Immature natural killer cell (primary cell): ENCODE data around the gene MARCHF10. TPM values are rescaled to one million over a fixed set of nuclear protein-coding genes. Genes with fewer than 3 reads are reported as not detected.

Source experiments
- DNase-seq, 3 donors: peaks; one replicate each; pipeline ENCODE4 v3.0.0; 2022; ENCODE audit warnings: mixed read lengths in 1 of 3
- H3K27ac Mint-ChIP-seq, 6 donors: one replicate each; pipeline ENCODE4 v1.8.0; 2020; ENCODE audit warnings: mixed read lengths in 6 of 6, mild to moderate bottlenecking in 5 of 6, inconsistent platforms in 4 of 6, moderate library complexity in 3 of 6
- H3K27me3 Mint-ChIP-seq, 3 donors: one replicate each; pipeline ENCODE4 v1.8.0; 2020 to 2021; ENCODE audit warnings: low read depth in 3 of 3, mild to moderate bottlenecking in 3 of 3, mixed read lengths in 3 of 3, moderate library complexity in 3 of 3, inconsistent platforms in 1 of 3
- H3K36me3 Mint-ChIP-seq, 3 donors: one replicate each; pipeline ENCODE4 v1.8.0; 2020; ENCODE audit warnings: mixed read lengths in 3 of 3, inconsistent platforms in 2 of 3, mild to moderate bottlenecking in 2 of 3
- H3K4me1 Mint-ChIP-seq, 2 donors: one replicate each; pipeline ENCODE4 v1.8.0; 2020; ENCODE audit warnings: inconsistent platforms in 2 of 2, mild to moderate bottlenecking in 2 of 2, mixed read lengths in 2 of 2, moderate library complexity in 1 of 2
- H3K4me3 Mint-ChIP-seq, 5 donors: one replicate each; pipeline ENCODE4 v1.8.0; 2020; ENCODE audit warnings: mild to moderate bottlenecking in 5 of 5, mixed read lengths in 5 of 5, inconsistent platforms in 3 of 5, moderate library complexity in 3 of 5
- H3K9me3 Mint-ChIP-seq, 6 donors: one replicate each; pipeline ENCODE4 v1.8.0; 2020; ENCODE audit warnings: mild to moderate bottlenecking in 6 of 6, mixed read lengths in 6 of 6, inconsistent platforms in 4 of 6, moderate library complexity in 3 of 6
- polyA plus RNA-seq, 3 donors: library from polyadenylated mRNA; unstranded; fragments of 300-500 nt; fragmentation: Illumina TruSeq; gene quantifications; one replicate each; pipeline ENCODE4 v1.2.3, GENCODE V29; 2021

Gene MARCHF10
- polyA plus RNA-seq, 3 donors from 2014 or later, result 1.8 to 2.1 (median 2.0) TPM

GRCh38 chr17:62722625-62723024 is 85.5 kb downstream of the MARCHF10 start:
- Mint-ChIP-seq H3K9me3 (no peaks in the 10 kb centered on the region), H3K27me3 (peaks cover 0 to 5% (median 3%) of the 10 kb centered on the region in 3 donors), H3K4me3 (no peak overlapping the region), H3K27ac (peak overlapping the region; percentile 62 to 99 (median 84)), H3K36me3 (peaks cover 0 to 3% (median 0%) of the 10 kb centered on the region in 3 donors), H3K4me1 (peaks cover 68% of the 10 kb centered on the region in 2 donors)
- DNase-seq, result no peak

- H3K27ac Mint-ChIP-seq, result peak overlapping the region; percentile 46 to 84 (median 74)
- peak in 1 of 3 donors; percentile 23 for DNase-seq
- H3K9me3 Mint-ChIP-seq, result no peaks in the 10 kb centered on the region
- peak overlapping the region in 1 of 5 donors; percentile 5 for H3K4me3 Mint-ChIP-seq
- H3K36me3 Mint-ChIP-seq, result no peaks in the 10 kb centered on the region
- H3K27me3 Mint-ChIP-seq, result peaks cover 0 to 6% (median 5%) of the 10 kb centered on the region in 3 donors
- peaks cover 55 to 56% of the 10 kb centered on the region in 2 donors for H3K4me1 Mint-ChIP-seq
These were observed 87.8 kb downstream of the MARCHF10 start for GRCh38 chr17:62720126-62720850.

GRCh38 chr17:62719586-62719985 is 88.5 kb downstream of the MARCHF10 start:
- H3K36me3 Mint-ChIP-seq, result no peaks in the 10 kb centered on the region
- H3K27me3 Mint-ChIP-seq, result peaks cover 0 to 4% (median under 1%) of the 10 kb centered on the region in 3 donors
- DNase-seq, result no peak
- H3K4me3 Mint-ChIP-seq, result peak overlapping the region in 1 of 5 donors; percentile 29
- H3K4me1 Mint-ChIP-seq, result peaks cover 48 to 49% of the 10 kb centered on the region in 2 donors
- H3K9me3 Mint-ChIP-seq, result no peaks in the 10 kb centered on the region
- H3K27ac Mint-ChIP-seq, result peak overlapping the region in 5 of 6 donors; percentile 5 to 84 (median 63)

- Mint-ChIP-seq H3K27me3 (peaks cover 0 to 4% (median 0%) of the 10 kb centered on the region in 3 donors), H3K27ac (peak overlapping the region; percentile 1 to 73 (median 44)), H3K4me3 (peak overlapping the region; percentile 2 to 20 (median 7)), H3K9me3 (no peaks in the 10 kb centered on the region), H3K4me1 (peaks cover 36 to 37% of the 10 kb centered on the region in 2 donors), H3K36me3 (no peaks in the 10 kb centered on the region)
- no peak for DNase-seq
These were observed 89.7 kb downstream of the MARCHF10 start for GRCh38 chr17:62718429-62718828.

- Mint-ChIP-seq H3K9me3 (no peaks in the 10 kb centered on the region), H3K36me3 (no peaks in the 10 kb centered on the region), H3K27me3 (peaks cover 0 to 4% (median 0%) of the 10 kb centered on the region in 3 donors), H3K4me3 (peak overlapping the region in 2 of 5 donors; percentile 2 to 3), H3K27ac (peak overlapping the region in 4 of 6 donors; percentile 53 to 73 (median 64)), H3K4me1 (peaks cover 31 to 35% of the 10 kb centered on the region in 2 donors)
- no peak for DNase-seq
These were observed 90.2 kb downstream of the MARCHF10 start for GRCh38 chr17:62717889-62718288.

GRCh38 chr17:62717589-62717855 is 90.6 kb downstream of the MARCHF10 start:
- peaks cover 31 to 34% of the 10 kb centered on the region in 2 donors for H3K4me1 Mint-ChIP-seq

GRCh38 chr17:62716834-62717588 is 91.1 kb downstream of the MARCHF10 start:
- H3K27ac Mint-ChIP-seq, result no peak overlapping the region
- H3K27me3 Mint-ChIP-seq, result peaks cover 0 to 5% (median 0%) of the 10 kb centered on the region in 3 donors
- no peak overlapping the region for H3K4me3 Mint-ChIP-seq
- H3K9me3 Mint-ChIP-seq, result no peaks in the 10 kb centered on the region
- no peaks in the 10 kb centered on the region for H3K36me3 Mint-ChIP-seq
- no peak for DNase-seq
- peaks cover 31% of the 10 kb centered on the region in 2 donors for H3K4me1 Mint-ChIP-seq

More at GRCh38 chr17:62717589-62717855, 90.6 kb downstream of the MARCHF10 start:
- no peak for DNase-seq
- no peak overlapping the region for H3K4me3 Mint-ChIP-seq
- peak overlapping the region in 4 of 6 donors; percentile 53 to 73 (median 64) for H3K27ac Mint-ChIP-seq
- no peaks in the 10 kb centered on the region for H3K36me3 Mint-ChIP-seq
- H3K9me3 Mint-ChIP-seq, result no peaks in the 10 kb centered on the region
- peaks cover 0 to 4% (median 0%) of the 10 kb centered on the region in 3 donors for H3K27me3 Mint-ChIP-seq

GRCh38 chr17:62715882-62716390 is 92.2 kb downstream of the MARCHF10 start:
- no peaks in the 10 kb centered on the region for H3K36me3 Mint-ChIP-seq
- H3K27ac Mint-ChIP-seq, result no peak overlapping the region
- H3K4me3 Mint-ChIP-seq, result no peak overlapping the region
- no peaks in the 10 kb centered on the region for H3K9me3 Mint-ChIP-seq
- no peak for DNase-seq
- H3K27me3 Mint-ChIP-seq, result peaks cover 0 to 5% (median 0%) of the 10 kb centered on the region in 3 donors
- H3K4me1 Mint-ChIP-seq, result peaks cover 28 to 31% of the 10 kb centered on the region in 2 donors

- Mint-ChIP-seq H3K27ac (no peak overlapping the region), H3K27me3 (peaks cover 0 to 5% (median 0%) of the 10 kb centered on the region in 3 donors), H3K4me1 (peaks cover 16 to 17% of the 10 kb centered on the region in 2 donors), H3K36me3 (no peaks in the 10 kb centered on the region), H3K4me3 (no peak overlapping the region), H3K9me3 (no peaks in the 10 kb centered on the region)
- DNase-seq, result no peak
These were observed 93.9 kb downstream of the MARCHF10 start for GRCh38 chr17:62714016-62714777.

GRCh38 chr17:62713086-62713881 is 94.8 kb downstream of the MARCHF10 start:
- no peak for DNase-seq
- no peak overlapping the region for H3K4me3 Mint-ChIP-seq
- H3K36me3 Mint-ChIP-seq, result no peaks in the 10 kb centered on the region
- H3K9me3 Mint-ChIP-seq, result no peaks in the 10 kb centered on the region
- peaks cover 0 to 5% (median 0%) of the 10 kb centered on the region in 3 donors for H3K27me3 Mint-ChIP-seq
- peaks cover 9 to 10% of the 10 kb centered on the region in 2 donors for H3K4me1 Mint-ChIP-seq
- H3K27ac Mint-ChIP-seq, result peak overlapping the region in 1 of 6 donors; percentile 14

GRCh38 chr17:62712171-62712581 is 95.9 kb downstream of the MARCHF10 start:
- H3K27ac Mint-ChIP-seq, result peak overlapping the region in 1 of 6 donors; percentile 71
- no peaks in the 10 kb centered on the region for H3K9me3 Mint-ChIP-seq
- H3K4me1 Mint-ChIP-seq, result no peaks in the 10 kb centered on the region
- peaks cover 0 to 4% (median 0%) of the 10 kb centered on the region in 3 donors for H3K27me3 Mint-ChIP-seq
- H3K4me3 Mint-ChIP-seq, result no peak overlapping the region
- no peak for DNase-seq
- H3K36me3 Mint-ChIP-seq, result no peaks in the 10 kb centered on the region

GRCh38 chr17:62708587-62708986 is 99.5 kb downstream of the MARCHF10 start:
- Mint-ChIP-seq H3K4me1 (peaks cover 11 to 14% of the 10 kb centered on the region in 2 donors), H3K27ac (no peak overlapping the region), H3K36me3 (no peaks in the 10 kb centered on the region), H3K4me3 (no peak overlapping the region), H3K9me3 (no peaks in the 10 kb centered on the region), H3K27me3 (peaks cover 0 to 3% (median 1%) of the 10 kb centered on the region in 3 donors)
- no peak for DNase-seq

GRCh38 chr17:62707425-62707739 is 100.7 kb downstream of the MARCHF10 start:
- Mint-ChIP-seq H3K36me3 (no peaks in the 10 kb centered on the region), H3K27ac (peak overlapping the region in 1 of 6 donors; percentile 62), H3K27me3 (peaks cover 0 to 2% (median 1%) of the 10 kb centered on the region in 3 donors), H3K9me3 (no peaks in the 10 kb centered on the region), H3K4me1 (peaks cover 11 to 14% of the 10 kb centered on the region in 2 donors), H3K4me3 (peak overlapping the region in 1 of 5 donors; percentile 14)
- DNase-seq, result no peak
